HT-29 (cell line): Measurements from ENCODE around the gene CCDC27. TPM values are rescaled to one million over a fixed set of nuclear protein-coding genes. Genes with fewer than 3 reads are reported as not detected.

Experiments used
- DNase-seq: peaks from one replicate; pipeline ENCODE4 v3.0.0-alpha.2; 2015; ENCODE audit warnings: low spot score
- total RNA-seq: library from RNA; depleted of rRNA; stranded (reverse); fragments of >200 nt; shearing (Covaris generic); gene quantifications from 2 replicates; pipeline ENCODE4 v1.2.3, GENCODE V29; 2014; rRNA removed

The CCDC27 gene
- not detected in 2 replicates for total RNA-seq

DNA sequence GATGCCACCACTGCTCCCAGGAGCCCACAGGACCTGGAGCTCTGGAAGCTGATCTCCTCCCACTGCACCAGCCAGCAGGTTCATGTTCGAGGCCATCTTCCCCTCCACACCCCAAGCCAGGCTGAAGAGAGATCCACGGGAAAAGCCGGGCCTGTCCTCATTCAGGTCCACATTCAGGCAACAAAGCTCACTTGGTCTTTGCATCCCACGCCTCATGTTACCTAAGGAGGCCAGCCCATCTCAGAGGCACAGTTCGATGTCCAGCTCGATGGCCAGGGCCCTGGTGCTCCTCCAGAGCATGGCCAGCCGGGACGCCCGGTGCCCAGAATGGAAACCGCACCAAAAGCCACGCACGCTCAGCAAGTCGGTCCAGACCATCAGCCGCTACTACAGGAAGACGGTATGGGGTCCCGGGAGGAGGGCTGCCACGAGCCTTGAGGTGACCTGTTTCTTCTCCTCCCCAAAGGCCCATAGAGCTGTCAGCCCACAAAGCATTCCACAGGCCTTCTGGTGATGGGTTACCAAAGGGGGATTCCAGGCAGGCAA, at the start of gene CCDC27:
Gene CCDC27, plus strand, starts transcription at position 51 of the 546 bp plus-strand sequence. Its CDS starts 32 bp downstream, at position 83.
- DNase-seq = no peak

DNA sequence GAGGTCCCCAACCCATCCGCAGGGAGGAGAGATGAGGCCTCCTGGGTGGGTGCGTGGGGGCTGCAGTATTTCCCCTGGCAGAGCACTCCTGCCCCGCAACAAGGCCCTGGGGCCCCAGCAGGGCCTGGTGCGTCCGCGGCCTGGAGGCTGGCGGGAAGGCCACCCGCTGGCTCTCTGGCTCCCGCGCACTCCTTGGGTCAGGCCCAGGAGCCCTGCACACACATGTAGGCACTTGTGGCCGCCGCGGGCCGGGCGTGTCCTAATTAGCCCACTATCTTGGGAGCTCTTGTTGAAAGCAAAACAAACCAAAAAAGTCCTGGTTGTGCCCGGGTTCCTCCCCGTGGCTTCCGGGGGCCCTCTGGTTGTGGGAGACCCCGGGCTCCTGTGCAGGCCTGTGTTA, 49.7 kb upstream of the CCDC27 start:
- DNase-seq = no peak

DNA sequence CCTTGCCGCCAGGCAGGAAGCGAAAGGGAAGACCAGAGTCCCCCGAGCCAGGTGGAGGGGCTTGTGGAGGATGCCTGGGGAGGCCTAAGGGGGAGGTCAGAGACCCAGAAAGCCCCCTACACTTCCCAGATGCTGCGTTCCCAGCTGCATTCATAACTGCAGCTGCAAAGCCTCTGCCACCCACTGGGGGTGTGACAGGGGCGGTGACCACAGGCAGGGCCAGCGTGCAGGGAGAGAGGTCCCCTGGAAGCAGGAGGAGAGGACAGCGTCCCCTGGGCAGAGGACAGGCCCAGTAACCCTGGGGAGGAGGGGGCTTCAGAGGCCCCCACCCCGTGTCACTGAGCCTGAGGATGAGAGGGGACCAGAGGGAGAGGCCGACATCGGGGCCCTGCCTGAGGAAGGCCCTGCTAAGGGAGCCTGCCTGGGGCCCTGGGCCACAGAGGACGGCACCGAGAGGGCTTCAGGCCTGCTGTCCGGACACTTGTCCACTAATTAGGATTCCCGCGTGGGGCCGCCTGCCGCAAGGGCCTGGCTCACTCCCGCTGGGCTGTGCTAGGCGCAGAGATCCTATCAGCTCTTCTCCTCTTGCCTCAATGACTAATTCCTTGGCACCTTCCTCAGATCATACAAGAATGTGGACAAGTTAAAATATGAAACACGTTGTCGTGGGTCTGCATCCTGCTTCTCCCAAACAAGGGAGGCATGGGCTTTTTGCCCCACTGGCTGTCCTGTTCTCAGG, 49.1 kb upstream of the CCDC27 start:
- DNase-seq = no peak

DNA sequence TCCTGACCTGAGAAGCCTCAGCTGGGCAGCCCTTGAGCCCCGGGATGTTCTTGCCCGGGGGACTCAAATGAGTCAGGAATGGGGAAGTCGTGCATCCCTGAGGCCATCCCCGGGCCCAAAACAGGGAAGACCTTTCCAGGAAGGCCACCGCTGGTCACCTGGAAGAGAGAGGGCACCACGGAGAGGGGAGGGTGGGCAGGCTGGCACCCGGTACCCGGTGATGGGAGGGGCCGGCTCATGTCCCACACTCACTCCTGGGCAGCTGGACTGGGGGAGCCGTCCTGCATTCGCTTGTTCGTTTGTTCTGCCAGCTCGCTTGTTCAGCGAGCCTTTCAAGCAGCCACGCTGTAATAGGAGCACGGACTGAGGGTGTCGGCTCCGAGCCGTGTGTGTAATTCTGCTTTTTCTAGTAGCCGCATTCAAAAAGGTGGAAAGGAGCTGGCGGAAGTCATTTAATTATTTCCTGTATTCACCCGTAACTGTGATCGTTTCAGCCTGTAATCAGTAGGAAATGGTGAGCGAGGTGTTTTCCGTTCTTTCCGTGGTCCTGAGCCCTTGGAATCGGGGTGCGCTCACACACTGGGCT, 48.4 kb upstream of the CCDC27 start:
- no peak for DNase-seq

GRCh38 chr1:3705341-3705950, 46.8 kb upstream of the CCDC27 start:
- DNase-seq = no peak

GRCh38 chr1:3706651-3707297, 45.5 kb upstream of the CCDC27 start:
- no peak for DNase-seq

DNA sequence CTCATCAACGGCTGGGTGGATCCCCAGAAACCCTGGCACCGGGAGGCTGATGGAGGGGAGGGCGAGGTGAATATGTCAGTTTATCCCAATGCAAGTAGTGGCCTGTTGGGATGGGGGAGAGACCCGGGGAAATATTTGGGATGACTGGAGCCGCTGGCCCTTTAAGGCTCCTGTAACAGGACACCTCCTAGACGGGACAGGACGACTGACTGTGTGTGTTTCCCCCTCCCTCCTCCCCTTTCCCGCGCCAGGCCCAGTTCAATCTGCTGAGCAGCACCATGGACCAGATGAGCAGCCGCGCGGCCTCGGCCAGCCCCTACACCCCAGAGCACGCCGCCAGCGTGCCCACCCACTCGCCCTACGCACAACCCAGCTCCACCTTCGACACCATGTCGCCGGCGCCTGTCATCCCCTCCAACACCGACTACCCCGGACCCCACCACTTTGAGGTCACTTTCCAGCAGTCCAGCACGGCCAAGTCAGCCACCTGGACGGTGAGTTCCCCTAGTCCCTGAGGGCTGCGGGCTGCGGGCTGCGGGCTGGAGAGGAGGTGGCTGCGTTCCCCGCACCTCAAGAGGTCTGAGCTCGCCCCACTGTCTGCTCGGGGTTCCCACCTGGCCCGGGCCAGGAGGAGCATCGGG, 44.8 kb upstream of the CCDC27 start:
- DNase-seq = no peak

GRCh38 chr1:3707939-3708328, 44.3 kb upstream of the CCDC27 start:
- DNase-seq = no peak

- DNase-seq = no peak
These were observed 43.5 kb upstream of the CCDC27 start for GRCh38 chr1:3708791-3709190.

DNA sequence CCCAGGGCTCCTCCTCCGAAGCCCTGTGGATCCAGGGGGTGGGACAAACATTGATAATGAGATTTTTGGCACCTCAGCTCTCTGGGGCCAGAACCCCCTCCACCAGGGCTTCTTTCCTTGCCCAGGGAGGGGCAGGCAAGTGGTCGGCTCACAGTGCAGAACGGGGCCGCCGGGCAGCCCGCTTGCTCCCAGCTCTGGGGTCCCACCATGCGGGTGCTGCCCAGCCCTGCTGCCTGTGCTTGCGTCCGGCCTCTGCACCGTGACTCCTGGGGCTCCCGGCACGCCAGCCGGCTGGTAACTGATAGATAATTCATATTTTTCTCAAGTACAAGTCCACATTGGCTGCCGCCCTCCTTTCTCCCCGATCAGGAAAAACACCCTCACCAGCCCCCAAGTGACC, 42.0 kb upstream of the CCDC27 start:
- DNase-seq = no peak

- DNase-seq = no peak
These were observed 40.9 kb upstream of the CCDC27 start for GRCh38 chr1:3711381-3711779.

DNA sequence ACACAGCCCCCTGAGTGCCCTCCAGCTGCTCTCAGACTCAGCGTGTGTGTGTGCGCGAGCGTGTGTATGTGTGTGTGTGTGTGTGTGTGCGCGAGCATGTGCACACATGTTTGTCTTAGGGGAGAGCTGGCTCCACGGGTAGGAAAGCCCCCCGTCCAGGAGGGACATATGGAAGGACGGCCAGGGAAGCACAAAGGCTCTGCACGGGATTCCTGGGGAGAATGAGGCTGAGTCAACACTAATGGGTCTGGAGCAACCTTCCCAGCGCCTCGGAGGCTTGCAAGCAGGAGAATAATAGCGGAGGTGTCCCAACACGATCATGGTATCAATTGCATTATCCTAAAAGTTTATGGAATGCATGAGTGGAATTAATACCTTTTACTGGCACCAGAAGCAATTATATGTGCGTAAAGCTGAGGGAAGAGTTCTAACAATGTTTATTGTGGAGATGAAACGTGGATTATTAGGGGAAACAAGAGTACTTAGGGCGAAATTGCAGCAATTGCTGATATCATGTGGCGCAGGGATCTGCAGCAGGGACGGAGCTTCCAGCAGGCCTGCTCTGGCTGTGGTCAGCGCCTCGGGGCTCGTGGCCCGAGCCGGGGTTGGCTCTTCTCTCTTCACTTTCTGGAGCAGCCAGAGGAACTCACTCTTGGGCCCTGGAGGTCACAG, 40.3 kb upstream of the CCDC27 start:
- no peak for DNase-seq

GRCh38 chr1:3712573-3713535, 39.4 kb upstream of the CCDC27 start:
- no peak for DNase-seq

DNA sequence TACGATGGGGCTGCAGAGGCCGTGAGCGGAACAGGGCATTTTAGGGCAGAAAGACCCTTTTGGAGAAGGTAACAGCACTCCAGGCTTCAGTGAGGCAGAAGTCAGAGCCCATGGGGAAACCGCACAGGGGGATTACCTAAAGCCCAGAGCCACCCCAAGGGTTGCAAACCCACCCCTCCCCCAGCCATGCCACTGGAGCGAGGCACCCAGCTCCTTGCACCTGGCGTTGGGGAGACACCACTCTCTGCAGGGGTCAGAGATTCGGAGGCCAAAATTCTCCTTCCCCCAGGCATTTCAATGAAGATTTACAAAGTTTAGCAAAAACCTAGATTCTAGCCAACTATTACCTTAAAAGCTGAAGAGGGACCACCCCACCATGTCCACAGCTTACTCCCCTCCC, 38.4 kb upstream of the CCDC27 start:
- DNase-seq = no peak

- no peak for DNase-seq
These were observed 37.9 kb upstream of the CCDC27 start for GRCh38 chr1:3714284-3714741.

- DNase-seq = no peak
These were observed 37.4 kb upstream of the CCDC27 start for GRCh38 chr1:3714814-3715213.

DNA sequence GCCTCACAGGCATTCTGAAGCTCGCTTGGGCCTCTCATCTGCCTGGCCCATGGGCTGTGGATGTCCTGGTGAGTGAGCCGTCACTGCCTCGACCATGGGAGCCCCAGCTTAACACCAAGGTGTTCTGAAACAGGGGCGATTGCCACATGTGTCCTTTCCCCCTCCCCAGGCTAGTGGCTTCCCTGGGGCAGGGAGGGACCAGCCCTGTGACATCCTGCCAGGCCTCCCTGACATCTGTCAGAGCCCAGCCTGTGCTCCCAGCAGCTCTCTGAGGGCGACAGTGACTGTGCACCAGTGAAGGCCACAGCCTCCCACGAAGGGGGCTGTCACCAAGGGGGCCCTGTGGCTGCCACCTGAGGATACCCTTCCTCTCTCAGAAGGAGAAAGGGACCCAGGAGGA, 35.9 kb upstream of the CCDC27 start:
- no peak for DNase-seq

- DNase-seq = no peak
These were observed 35.1 kb upstream of the CCDC27 start for GRCh38 chr1:3717041-3717714.
